Stimulated activated naive CD8-positive, alpha-beta T cell treated with anti-CD3 and anti-CD28 coated beads, Interleukin-15, amount 100 ng/mL, for 72 hours (primary cell): ENCODE measurements around the gene GDAP1L1.

Source experiments
- ATAC-seq: fragments of 150-1000 bp; cut with Tn5 transposase; 2 replicates; pipeline ENCODE4 v1.10.0; 2021; ENCODE audit warnings: mild to moderate bottlenecking, moderate library complexity
- DNase-seq, 2 donors: peaks; one replicate each; pipeline ENCODE4 v3.0.0; 2021 to 2022
- H3K27ac Mint-ChIP-seq, 2 donors: one replicate each; pipeline ENCODE4 v1.8.0; 2022; ENCODE audit warnings: mild to moderate bottlenecking in 2 of 2, mixed read lengths in 2 of 2, moderate library complexity in 2 of 2
- H3K27me3 Mint-ChIP-seq: one replicate; pipeline ENCODE4 v1.8.0; 2022; ENCODE audit warnings: mixed read lengths
- H3K4me1 Mint-ChIP-seq: one replicate; pipeline ENCODE4 v1.8.0; 2022; ENCODE audit warnings: mild to moderate bottlenecking, mixed read lengths
- H3K4me3 Mint-ChIP-seq, 2 donors: one replicate each; pipeline ENCODE4 v1.8.0; 2022; ENCODE audit warnings: mild to moderate bottlenecking in 2 of 2, mixed read lengths in 2 of 2, moderate library complexity in 1 of 2
- H3K9me3 Mint-ChIP-seq, 2 donors: one replicate each; pipeline ENCODE4 v1.8.0; 2022; ENCODE audit warnings: mixed read lengths in 2 of 2

GDAP1L1 gene

GRCh38 chr20:44258226-44258890, 11.2 kb downstream of the GDAP1L1 start:
- ATAC-seq: no peak
- H3K4me3 Mint-ChIP-seq: no peak overlapping the region

GRCh38 chr20:44264287-44264686, 17.2 kb downstream of the GDAP1L1 start:
- Mint-ChIP-seq H3K27me3 (no peaks in the 10 kb centered on the region), H3K9me3 (no peaks in the 10 kb centered on the region), H3K4me3 (no peak overlapping the region), H3K4me1 (no peaks in the 10 kb centered on the region), H3K27ac (no peak overlapping the region)
- no peak for DNase-seq
- ATAC-seq: no peak

More at GRCh38 chr20:44258226-44258890, 11.2 kb downstream of the GDAP1L1 start:
- no peaks in the 10 kb centered on the region for H3K4me1 Mint-ChIP-seq
- H3K27ac Mint-ChIP-seq: peak overlapping the region; percentile 60 to 80
- no peaks in the 10 kb centered on the region for H3K27me3 Mint-ChIP-seq
- H3K9me3 Mint-ChIP-seq: no peaks in the 10 kb centered on the region
- no peak for DNase-seq

- Mint-ChIP-seq H3K27me3 (no peaks in the 10 kb centered on the region), H3K4me1 (no peaks in the 10 kb centered on the region), H3K27ac (no peak overlapping the region), H3K9me3 (no peaks in the 10 kb centered on the region), H3K4me3 (no peak overlapping the region)
- DNase-seq (no peak), ATAC-seq (no peak)
These were observed 21.7 kb downstream of the GDAP1L1 start for GRCh38 chr20:44268802-44269201.

GRCh38 chr20:44271915-44272663, 25.0 kb downstream of the GDAP1L1 start:
- Mint-ChIP-seq H3K27me3 (no peaks in the 10 kb centered on the region), H3K27ac (no peak overlapping the region), H3K4me1 (no peaks in the 10 kb centered on the region), H3K4me3 (no peak overlapping the region), H3K9me3 (no peaks in the 10 kb centered on the region)
- DNase-seq (no peak), ATAC-seq (no peak)

GRCh38 chr20:44273231-44274215, 26.4 kb downstream of the GDAP1L1 start:
- H3K9me3 Mint-ChIP-seq: no peaks in the 10 kb centered on the region
- peak; percentile 84 for ATAC-seq

GRCh38 chr20:44274303-44275017, 27.4 kb downstream of the GDAP1L1 start:
- Mint-ChIP-seq H3K9me3 (no peaks in the 10 kb centered on the region), H3K27ac (no peak overlapping the region), H3K4me1 (no peaks in the 10 kb centered on the region), H3K27me3 (no peaks in the 10 kb centered on the region), H3K4me3 (no peak overlapping the region)
- no peak for ATAC-seq
- DNase-seq: no peak

More at GRCh38 chr20:44273231-44274215, 26.4 kb downstream of the GDAP1L1 start:
- H3K4me3 Mint-ChIP-seq: no peak overlapping the region
- DNase-seq: no peak
- no peaks in the 10 kb centered on the region for H3K4me1 Mint-ChIP-seq
- no peak overlapping the region for H3K27ac Mint-ChIP-seq
- no peaks in the 10 kb centered on the region for H3K27me3 Mint-ChIP-seq

- H3K4me3 Mint-ChIP-seq: no peak overlapping the region
- no peaks in the 10 kb centered on the region for H3K4me1 Mint-ChIP-seq
- peaks cover 0 to 4% of the 10 kb centered on the region in 2 donors for H3K9me3 Mint-ChIP-seq
- DNase-seq: no peak
- ATAC-seq: no peak
- H3K27ac Mint-ChIP-seq: peak overlapping the region in 1 of 2 donors; percentile 14
- H3K27me3 Mint-ChIP-seq: no peaks in the 10 kb centered on the region
These were observed 32.1 kb downstream of the GDAP1L1 start for GRCh38 chr20:44279228-44279627.

- Mint-ChIP-seq H3K4me1 (no peaks in the 10 kb centered on the region), H3K27ac (no peak overlapping the region), H3K27me3 (no peaks in the 10 kb centered on the region), H3K9me3 (peaks cover 0 to 4% of the 10 kb centered on the region in 2 donors), H3K4me3 (no peak overlapping the region)
- DNase-seq (no peak), ATAC-seq (no peak)
These were observed 33.3 kb downstream of the GDAP1L1 start for GRCh38 chr20:44280387-44280786.

GRCh38 chr20:44282192-44282591, 35.1 kb downstream of the GDAP1L1 start:
- H3K27me3 Mint-ChIP-seq: no peaks in the 10 kb centered on the region
- H3K4me1 Mint-ChIP-seq: no peaks in the 10 kb centered on the region
- DNase-seq: no peak
- no peak for ATAC-seq
- peaks cover 0 to 4% of the 10 kb centered on the region in 2 donors for H3K9me3 Mint-ChIP-seq
- no peak overlapping the region for H3K27ac Mint-ChIP-seq
- H3K4me3 Mint-ChIP-seq: no peak overlapping the region

- ATAC-seq (no peak), DNase-seq (no peak)
- Mint-ChIP-seq H3K9me3 (peaks cover 4 to 7% of the 10 kb centered on the region in 2 donors), H3K4me1 (peaks cover 3% of the 10 kb centered on the region), H3K27me3 (no peaks in the 10 kb centered on the region), H3K27ac (no peak overlapping the region), H3K4me3 (no peak overlapping the region)
These were observed 36.9 kb downstream of the GDAP1L1 start for GRCh38 chr20:44284032-44284431.

GRCh38 chr20:44287272-44288097, 40.4 kb downstream of the GDAP1L1 start:
- ATAC-seq (no peak), DNase-seq (no peak)
- Mint-ChIP-seq H3K4me1 (peaks cover 7% of the 10 kb centered on the region), H3K27ac (peak overlapping the region in 1 of 2 donors; percentile 46), H3K27me3 (no peaks in the 10 kb centered on the region), H3K9me3 (peaks cover 0 to 7% of the 10 kb centered on the region in 2 donors), H3K4me3 (no peak overlapping the region)

GRCh38 chr20:44288252-44288651, 41.1 kb downstream of the GDAP1L1 start:
- no peaks in the 10 kb centered on the region for H3K27me3 Mint-ChIP-seq
- peak; percentile 54 for ATAC-seq
- H3K4me1 Mint-ChIP-seq: peaks cover 7% of the 10 kb centered on the region
- H3K9me3 Mint-ChIP-seq: peaks cover 0 to 7% of the 10 kb centered on the region in 2 donors
- no peak overlapping the region for H3K4me3 Mint-ChIP-seq
- H3K27ac Mint-ChIP-seq: no peak overlapping the region
- DNase-seq: no peak

GRCh38 chr20:44291754-44292153, 44.6 kb downstream of the GDAP1L1 start:
- no peak for ATAC-seq
- DNase-seq: no peak
- no peak overlapping the region for H3K4me3 Mint-ChIP-seq
- H3K9me3 Mint-ChIP-seq: peaks cover 0 to 7% of the 10 kb centered on the region in 2 donors
- H3K27ac Mint-ChIP-seq: peak overlapping the region in 1 of 2 donors; percentile 89
- H3K27me3 Mint-ChIP-seq: no peaks in the 10 kb centered on the region
- H3K4me1 Mint-ChIP-seq: peaks cover 7% of the 10 kb centered on the region

GRCh38 chr20:44296011-44296410, 48.9 kb downstream of the GDAP1L1 start:
- H3K27ac Mint-ChIP-seq: peak overlapping the region in 1 of 2 donors; percentile 77
- H3K9me3 Mint-ChIP-seq: no peaks in the 10 kb centered on the region
- H3K4me1 Mint-ChIP-seq: peaks cover 3% of the 10 kb centered on the region
- no peaks in the 10 kb centered on the region for H3K27me3 Mint-ChIP-seq
- H3K4me3 Mint-ChIP-seq: no peak overlapping the region
- ATAC-seq: no peak
- no peak for DNase-seq
